ENCODE data around the gene PPP3R1.
A peak's percentile ranks its signal among the peaks of the same experiment; 100 is the strongest.

The PPP3R1 gene

GRCh38 chr2:68156419-68156818 is 95.9 kb downstream of the PPP3R1 start:
- Histone ChIP-seq H3K79me2 (ENCODE audit: insufficient read depth, low read depth) (peaks cover 63% of the 10 kb centered on the region), H3K27me3 (ENCODE audit: insufficient read depth, low read depth) (no peaks in the 10 kb centered on the region), H2AFZ (ENCODE audit: low read depth) (peak overlapping the region; percentile 64), H3K27ac (peak overlapping the region; percentile 84; the same call in 1 of the 2 replicates), H3K4me3 (IDR thresholded peaks at IDR 0.05; ENCODE audit: insufficient read depth, low read depth, low read length) (peak overlapping the region; percentile 86), H3K9ac (peak overlapping the region; percentile 81; the same call in 1 of the 2 replicates), H3K36me3 (ENCODE audit: insufficient read depth) (peaks cover 6% of the 10 kb centered on the region; the same call in 1 of the 2 replicates), H3K4me1 (ENCODE audit: low read depth, poor library complexity, severe bottlenecking) (peaks cover 24% of the 10 kb centered on the region), H3K4me2 (peak overlapping the region; percentile 98), H4K20me1 (ENCODE audit: insufficient read depth) (0 out of 2 replicates have a peak, but pooled peaks cover 4% of the 10 kb centered on the region)
- TF ChIP-seq CTCF (conservative IDR thresholded peaks at IDR 0.05; ENCODE audit: low read depth, low read length): no peak

- Histone ChIP-seq H3K4me3 (IDR thresholded peaks at IDR 0.05; ENCODE audit: insufficient read depth, low read depth, low read length) (no peak overlapping the region), H3K4me2 (peak overlapping the region; percentile 98; the same call in 1 of the 2 replicates), H3K27me3 (ENCODE audit: insufficient read depth, low read depth) (no peaks in the 10 kb centered on the region), H3K36me3 (ENCODE audit: insufficient read depth) (no peaks in the 10 kb centered on the region; the same call in 1 of the 2 replicates), H3K9ac (no peak overlapping the region), H3K27ac (no peak overlapping the region), H4K20me1 (ENCODE audit: insufficient read depth) (no peaks in the 10 kb centered on the region), H3K4me1 (ENCODE audit: low read depth, poor library complexity, severe bottlenecking) (peaks cover 31% of the 10 kb centered on the region), H2AFZ (ENCODE audit: low read depth) (no peak overlapping the region), H3K79me2 (ENCODE audit: insufficient read depth, low read depth) (peaks cover 55% of the 10 kb centered on the region)
- TF ChIP-seq CTCF (conservative IDR thresholded peaks at IDR 0.05; ENCODE audit: low read depth, low read length): no peak
Observed at GRCh38 chr2:68155618-68156017, 96.7 kb downstream of the PPP3R1 start.

- H2AFZ ChIP-seq (ENCODE audit: low read depth): no peak overlapping the region
- TF ChIP-seq CTCF (conservative IDR thresholded peaks at IDR 0.05; ENCODE audit: low read depth, low read length): no peak
- no peak overlapping the region for H3K4me3 ChIP-seq (IDR thresholded peaks at IDR 0.05; ENCODE audit: insufficient read depth, low read depth, low read length)
- H3K9ac ChIP-seq: no peak overlapping the region
- H3K4me2 ChIP-seq: no peak overlapping the region
- H3K27me3 ChIP-seq (ENCODE audit: insufficient read depth, low read depth): no peaks in the 10 kb centered on the region
- H4K20me1 ChIP-seq (ENCODE audit: insufficient read depth): no peaks in the 10 kb centered on the region
- peaks cover 27% of the 10 kb centered on the region; the same call in 1 of the 2 replicates for H3K79me2 ChIP-seq (ENCODE audit: insufficient read depth, low read depth)
- no peak overlapping the region for H3K27ac ChIP-seq
- H3K36me3 ChIP-seq (ENCODE audit: insufficient read depth): no peaks in the 10 kb centered on the region
- peaks cover 19% of the 10 kb centered on the region for H3K4me1 ChIP-seq (ENCODE audit: low read depth, poor library complexity, severe bottlenecking)
Observed at GRCh38 chr2:68152681-68153347, 99.5 kb downstream of the PPP3R1 start.

- H3K27me3 ChIP-seq (ENCODE audit: insufficient read depth, low read depth): no peaks in the 10 kb centered on the region
- no peak overlapping the region for H3K4me2 ChIP-seq
- TF ChIP-seq CTCF (conservative IDR thresholded peaks at IDR 0.05; ENCODE audit: low read depth, low read length): no peak
- peaks cover 16% of the 10 kb centered on the region; the same call in 1 of the 2 replicates for H3K79me2 ChIP-seq (ENCODE audit: insufficient read depth, low read depth)
- H3K9ac ChIP-seq: no peak overlapping the region
- H2AFZ ChIP-seq (ENCODE audit: low read depth): no peak overlapping the region
- H3K4me1 ChIP-seq (ENCODE audit: low read depth, poor library complexity, severe bottlenecking): peaks cover 14% of the 10 kb centered on the region
- no peaks in the 10 kb centered on the region for H3K36me3 ChIP-seq (ENCODE audit: insufficient read depth)
- H4K20me1 ChIP-seq (ENCODE audit: insufficient read depth): no peaks in the 10 kb centered on the region
- no peak overlapping the region for H3K27ac ChIP-seq
- H3K4me3 ChIP-seq (IDR thresholded peaks at IDR 0.05; ENCODE audit: insufficient read depth, low read depth, low read length): no peak overlapping the region
Observed at GRCh38 chr2:68151037-68151436, 101.3 kb downstream of the PPP3R1 start.
